GM19324 (cell line): ENCODE measurements around the gene MORC2.

Experiments used
- ATAC-seq: cut with Tn5 transposase; IDR thresholded peaks from one replicate; pipeline ENCODE4 v1.9.1; 2021; ENCODE audit warnings: mild to moderate bottlenecking, moderate library complexity; ENCODE audit not compliant: unreplicated experiment, low FRiP score

MORC2 gene

DNA sequence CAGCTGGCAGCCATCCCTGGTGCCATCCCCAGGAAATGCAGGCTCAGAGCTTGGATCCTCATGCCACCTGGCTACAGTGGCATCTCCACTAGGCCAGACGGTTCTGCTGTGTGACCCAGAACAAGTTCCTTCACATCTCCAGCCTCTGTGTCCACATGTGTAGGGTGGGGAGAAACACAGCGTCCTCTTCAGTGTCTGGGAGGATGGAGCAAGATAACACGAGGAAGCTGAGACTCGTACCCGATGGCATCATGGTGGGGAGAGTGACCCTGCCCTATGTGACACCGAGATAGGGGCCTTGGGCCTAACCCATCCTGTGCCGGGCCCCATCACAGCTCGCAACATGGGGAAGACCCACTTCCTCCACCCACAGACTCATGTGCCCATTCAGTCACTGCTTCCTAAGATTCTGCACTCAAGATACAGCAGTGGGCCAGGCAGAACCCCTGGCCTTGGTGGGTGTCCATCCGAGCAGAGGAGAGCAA is 78.5 kb downstream of the MORC2 start:
- ATAC-seq, result no peak

- no peak for ATAC-seq
These were observed 79.1 kb downstream of the MORC2 start for GRCh38 chr22:30889268-30889995.

- no peak for ATAC-seq
These were observed 80.7 kb downstream of the MORC2 start for GRCh38 chr22:30887861-30888260.

GRCh38 chr22:30887453-30887852 is 81.1 kb downstream of the MORC2 start:
- ATAC-seq, result no peak

DNA sequence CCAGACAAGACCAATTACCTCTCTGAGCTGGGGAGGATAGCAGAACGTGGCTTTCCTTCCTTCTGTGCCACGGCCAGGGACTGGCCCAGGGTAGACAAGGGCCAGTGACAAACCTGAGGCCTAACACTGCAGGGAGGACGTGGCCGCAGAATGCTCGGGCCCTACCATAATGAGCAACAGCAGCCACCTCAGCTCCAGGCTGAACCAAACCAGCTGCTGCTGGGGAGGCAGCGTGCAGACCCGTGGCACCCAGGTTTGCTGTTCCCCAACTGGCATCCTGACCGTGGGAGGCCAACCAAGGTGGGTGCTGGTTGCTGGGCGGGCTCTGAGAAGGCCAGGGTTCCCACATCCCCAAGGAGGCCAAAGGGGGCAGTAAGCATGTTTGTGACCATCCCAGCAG is 83.0 kb downstream of the MORC2 start:
- no peak for ATAC-seq

DNA sequence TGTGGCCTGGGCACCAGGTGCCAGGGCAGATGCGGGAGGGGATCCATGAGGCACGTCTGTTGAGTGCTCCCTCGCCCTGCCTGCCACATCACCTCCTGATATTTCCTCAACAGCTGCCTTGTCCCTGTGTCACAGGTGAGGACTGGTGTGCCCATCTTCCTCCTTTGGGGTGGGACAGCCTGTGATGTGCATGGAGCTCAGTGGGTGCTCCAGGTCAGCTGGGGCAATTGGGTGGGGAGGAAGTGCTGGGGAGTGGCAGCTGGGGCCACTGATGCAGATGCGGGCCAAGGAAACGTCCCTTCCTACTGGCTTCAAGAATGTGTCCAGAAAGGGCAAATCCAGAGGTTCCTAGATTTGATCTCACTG is 83.6 kb downstream of the MORC2 start:
- ATAC-seq, result no peak

DNA sequence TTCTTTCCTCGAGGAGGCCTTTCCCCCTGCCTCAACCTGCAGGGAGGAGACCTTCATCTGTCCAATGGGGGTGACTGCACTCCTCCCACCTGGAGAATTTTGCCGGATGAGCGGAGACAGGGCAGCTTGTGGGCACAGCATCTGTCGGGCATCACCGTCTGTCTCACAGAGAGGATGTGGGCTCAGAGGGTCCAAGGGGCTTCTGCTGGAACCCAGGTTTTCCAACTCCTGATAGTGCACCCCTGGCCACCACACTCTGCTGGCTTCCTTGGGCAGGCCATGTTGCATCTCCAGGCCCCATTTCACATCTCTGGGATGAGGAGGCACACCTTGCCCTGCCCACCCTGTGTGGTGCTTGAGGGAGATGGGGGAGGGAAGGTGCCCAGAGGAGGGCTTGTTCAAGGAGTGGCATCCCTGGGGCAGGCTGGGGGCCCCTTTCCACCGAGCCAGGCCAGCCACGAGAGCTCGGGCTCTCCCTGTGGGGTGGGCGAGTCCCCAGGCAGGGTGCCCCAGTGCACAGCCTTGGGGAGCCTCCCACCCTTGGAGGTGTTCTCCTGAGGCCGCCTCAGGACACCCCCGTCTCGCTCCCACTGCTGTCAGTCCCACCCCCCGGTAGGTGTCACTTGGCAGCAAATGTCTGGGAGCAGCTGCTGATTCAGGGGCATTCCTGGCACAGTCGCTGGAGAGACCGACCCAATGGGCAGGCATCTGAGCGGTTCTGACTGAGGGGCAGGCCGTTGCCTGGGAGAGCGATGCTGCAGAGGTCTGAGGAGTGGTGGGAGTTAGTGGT is 84.2 kb downstream of the MORC2 start:
- no peak for ATAC-seq

DNA sequence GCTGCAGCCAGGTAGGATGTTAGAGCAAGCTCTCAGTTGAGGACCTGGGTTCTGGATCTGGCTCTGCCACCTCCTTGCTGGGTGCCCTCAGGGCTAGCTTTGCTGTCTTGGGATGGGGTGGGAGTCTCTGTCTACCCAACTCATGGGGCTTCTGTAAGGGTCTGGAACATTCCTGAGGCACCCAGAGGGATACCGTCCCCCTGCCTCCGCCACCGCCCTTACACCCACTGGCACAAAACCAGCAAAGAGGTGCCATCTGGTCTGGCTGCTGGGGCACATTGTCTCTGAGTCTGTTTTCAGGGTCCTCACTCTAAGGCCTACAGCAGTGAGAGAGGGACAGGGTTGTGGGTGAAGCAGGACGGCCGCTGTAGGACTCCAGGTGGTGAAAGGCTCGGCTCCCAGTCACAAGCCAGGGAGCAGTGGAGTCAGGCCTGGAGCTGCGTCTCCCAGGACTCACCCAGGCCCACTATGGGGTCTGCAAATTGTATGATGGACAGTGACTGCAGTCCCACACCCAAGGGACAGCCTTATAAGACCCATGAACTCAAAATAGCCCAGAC is 84.9 kb downstream of the MORC2 start:
- ATAC-seq, result no peak

GRCh38 chr22:30882974-30883533 is 85.5 kb downstream of the MORC2 start:
- no peak for ATAC-seq

DNA sequence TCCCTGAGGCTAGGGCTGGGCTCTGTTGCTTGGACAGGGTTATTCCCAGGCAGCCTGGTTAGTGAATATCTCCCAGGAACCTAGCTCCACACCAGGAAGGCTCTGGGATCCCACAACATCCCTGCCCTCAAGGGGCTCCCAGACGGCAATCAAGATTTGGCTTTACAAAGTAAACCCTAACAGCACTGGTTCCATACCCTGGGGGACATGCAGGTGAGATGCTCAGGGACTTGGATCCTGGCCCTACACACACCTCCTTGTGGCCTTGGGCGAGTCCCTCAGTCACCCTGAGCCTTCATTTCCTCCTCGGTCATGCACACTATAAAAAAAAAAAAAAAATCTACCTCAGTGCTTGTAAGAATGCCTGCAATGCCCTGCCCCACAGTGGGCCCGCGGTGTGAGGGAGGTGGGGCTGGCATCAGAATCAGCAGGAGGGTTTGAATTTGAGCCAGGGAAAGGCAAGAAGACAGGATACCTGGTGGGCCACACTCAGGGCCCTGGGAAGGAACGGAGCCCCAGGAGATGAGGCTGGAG is 86.3 kb downstream of the MORC2 start:
- no peak for ATAC-seq

GRCh38 chr22:30881361-30882183 is 87.0 kb downstream of the MORC2 start:
- ATAC-seq, result no peak

GRCh38 chr22:30880847-30881246 is 87.7 kb downstream of the MORC2 start:
- ATAC-seq, result no peak

DNA sequence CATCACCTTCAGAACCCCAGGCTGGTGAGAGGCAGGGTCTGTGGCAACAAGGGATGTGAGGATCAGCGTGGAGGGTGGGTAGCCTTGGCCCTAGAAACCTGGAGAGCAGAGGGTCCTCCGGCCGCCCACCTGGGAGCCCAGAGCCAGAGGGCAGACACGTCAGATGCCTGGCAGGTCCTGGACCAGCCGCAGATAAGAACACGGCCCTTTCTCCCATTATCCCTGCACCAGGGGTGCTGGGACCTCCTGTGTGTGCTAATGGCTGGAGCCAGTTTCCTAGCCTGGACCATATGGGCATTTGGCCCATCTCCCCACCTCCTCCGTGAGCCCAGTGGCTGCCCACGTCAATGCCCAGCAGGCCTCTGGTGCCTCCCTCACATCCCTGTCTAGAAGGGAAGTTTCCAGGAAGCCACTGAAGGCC is 88.4 kb downstream of the MORC2 start:
- ATAC-seq, result no peak

DNA sequence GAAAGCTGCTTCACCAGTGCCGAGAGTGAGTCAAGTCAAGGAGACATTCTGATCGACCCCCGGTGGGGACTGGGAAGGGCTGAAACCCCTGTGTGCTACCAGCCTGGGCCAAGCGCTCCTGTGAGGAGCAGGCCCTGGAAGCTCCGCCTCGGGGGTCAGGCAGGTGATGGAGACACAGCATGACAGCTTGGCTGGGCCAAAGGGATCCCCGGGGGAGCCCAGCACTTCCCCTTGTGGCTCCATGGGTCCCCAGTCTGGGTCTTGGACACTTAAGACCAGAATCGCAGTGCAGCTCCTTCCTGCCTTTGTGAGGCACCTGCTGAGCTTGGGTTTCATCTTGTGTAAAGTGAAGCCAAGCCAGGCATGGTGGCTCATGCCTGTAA is 89.2 kb downstream of the MORC2 start:
- no peak for ATAC-seq

- ATAC-seq, result no peak
These were observed 89.8 kb downstream of the MORC2 start for GRCh38 chr22:30878516-30879414.

DNA sequence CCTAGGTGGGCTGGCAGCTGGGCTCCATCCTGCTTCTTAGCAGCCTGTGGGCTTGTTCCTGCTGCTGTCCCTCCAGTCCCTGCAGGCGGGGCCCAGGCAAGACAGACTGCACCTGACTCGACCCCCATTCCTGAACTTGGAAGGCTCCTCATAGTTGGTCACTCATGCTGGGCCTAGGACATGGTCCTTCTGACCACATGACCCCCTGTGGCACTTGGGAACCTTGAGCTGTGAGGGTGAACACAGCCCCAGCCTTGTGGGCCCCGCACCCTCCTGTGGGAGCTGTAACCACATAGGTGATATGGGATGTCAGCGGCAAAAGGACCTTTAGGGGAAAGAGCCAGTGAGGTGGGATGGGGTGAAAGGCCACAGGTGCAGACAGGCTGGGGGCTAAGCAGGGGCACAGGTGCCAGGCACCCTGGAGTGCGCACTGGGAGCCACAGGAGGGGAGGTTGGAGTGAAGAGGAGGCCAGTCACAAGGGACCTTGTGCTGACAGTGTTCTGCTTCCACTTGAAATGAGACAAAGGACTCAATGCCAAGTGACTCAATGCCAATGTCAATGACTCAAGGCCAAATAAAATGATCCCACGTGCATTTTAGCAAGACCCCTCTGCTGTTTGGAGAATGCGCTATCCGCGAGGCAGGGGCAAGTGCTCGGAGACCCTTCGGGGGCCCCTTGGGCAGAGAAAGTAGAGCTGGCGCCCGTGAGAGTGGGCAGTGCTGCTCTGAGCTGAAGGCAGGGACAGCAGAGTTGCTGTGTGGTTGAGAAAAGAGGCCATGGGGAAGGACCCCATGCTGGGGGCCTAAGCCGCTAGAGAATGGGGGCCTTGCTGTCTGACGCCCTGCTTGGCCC is 90.7 kb downstream of the MORC2 start:
- ATAC-seq, result no peak

DNA sequence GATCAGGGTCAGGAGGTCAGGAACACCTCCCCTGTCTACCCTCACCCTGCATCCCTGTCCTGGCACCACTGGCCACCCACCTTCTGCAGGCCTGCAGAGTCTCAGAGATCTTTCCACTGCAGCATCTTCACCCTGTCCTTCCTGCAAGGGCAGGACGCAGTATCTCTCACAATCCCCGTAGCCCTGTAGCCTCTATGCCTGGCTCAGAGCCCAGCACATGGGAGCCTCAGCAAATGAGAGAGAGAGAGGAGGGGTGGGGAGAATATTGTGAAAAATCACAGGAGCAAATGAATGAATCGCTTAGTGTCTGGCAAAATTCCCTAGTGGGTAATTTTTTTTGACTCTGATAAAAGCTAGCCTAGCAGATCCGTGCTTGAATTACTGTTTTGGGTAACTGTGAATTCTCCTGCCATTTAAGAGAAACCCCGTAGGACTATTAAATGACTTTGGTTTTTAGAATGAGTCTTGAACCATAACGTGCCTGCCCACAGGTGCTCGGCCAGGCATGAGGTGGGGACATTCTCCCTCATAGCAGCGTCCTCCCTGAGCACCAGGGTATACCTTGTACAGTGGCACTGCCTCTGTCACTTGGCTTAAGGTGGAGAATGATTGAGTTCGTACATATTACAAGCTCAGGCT is 91.5 kb downstream of the MORC2 start:
- ATAC-seq, result no peak

DNA sequence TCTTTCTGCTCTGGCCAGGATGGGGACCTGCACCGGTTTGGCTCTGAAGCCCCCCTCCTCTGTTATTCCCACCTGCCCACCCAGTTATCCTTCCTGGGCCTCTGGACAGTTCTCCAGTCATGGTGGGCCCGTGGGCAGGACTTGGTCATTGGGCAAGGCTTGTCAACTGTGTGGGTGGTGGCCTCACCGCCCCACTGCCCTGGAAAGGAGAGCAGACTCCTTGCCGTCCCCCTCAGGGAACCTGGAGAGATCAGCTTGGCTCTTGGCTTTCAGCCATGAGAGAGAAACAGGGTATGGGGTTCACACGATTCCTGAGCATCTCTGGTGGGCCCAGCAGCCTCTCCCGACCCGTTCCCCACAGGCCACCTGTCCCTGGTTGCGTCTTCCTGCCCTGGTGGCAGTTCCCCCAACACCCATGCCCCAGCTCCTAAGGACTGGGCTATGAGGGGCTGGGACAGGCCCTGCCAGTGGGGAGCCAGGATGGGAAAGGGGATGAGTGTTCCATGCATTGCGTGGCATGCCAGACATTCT is 92.3 kb downstream of the MORC2 start:
- ATAC-seq, result no peak
